Hepatocyte (in vitro differentiated cells): ENCODE results near the gene DNAAF8. TPM values are rescaled to one million over a fixed set of nuclear protein-coding genes. Genes with fewer than 3 reads are reported as not detected.

Experiments used
- DNase-seq: peaks from one replicate; pipeline ENCODE4 v3.0.0-alpha.2; 2016; ENCODE audit warnings: low spot score
- H2AFZ ChIP-seq: fragments of 200-600 bp; sonication (generic); 2 replicates; pipeline ENCODE4 v1.6.0; 2016; ENCODE audit warnings: antibody characterized with exemption, mild to moderate bottlenecking
- H3K27ac ChIP-seq: fragments of 200-600 bp; sonication (generic); 2 replicates; pipeline ENCODE4 v1.5.1; 2016; ENCODE audit warnings: mild to moderate bottlenecking
- H3K27me3 ChIP-seq: fragments of 200-600 bp; sonication (generic); 2 replicates; pipeline ENCODE4 v1.6.1; 2016
- H3K36me3 ChIP-seq: fragments of 200-600 bp; sonication (generic); replicated peaks from 2 replicates; pipeline ENCODE4 v1.5.1; 2016; ENCODE audit warnings: low read depth; ENCODE audit not compliant: insufficient read depth
- H3K4me1 ChIP-seq: fragments of 200-600 bp; sonication (generic); 2 replicates; pipeline ENCODE4 v1.5.1; 2016; ENCODE audit warnings: mild to moderate bottlenecking, moderate library complexity; ENCODE audit not compliant: insufficient read depth
- H3K4me2 ChIP-seq: fragments of 200-600 bp; sonication (generic); 2 replicates; pipeline ENCODE4 v1.6.0; 2016
- H3K4me3 ChIP-seq: fragments of 200-600 bp; sonication (generic); 2 replicates; pipeline ENCODE4 v1.5.1; 2016; ENCODE audit warnings: mild to moderate bottlenecking
- H3K79me2 ChIP-seq: fragments of 200-600 bp; sonication (generic); 2 replicates; pipeline ENCODE4 v1.6.0; 2017; ENCODE audit warnings: mild to moderate bottlenecking
- H3K9me2 ChIP-seq: fragments of 200-600 bp; sonication (generic); replicated peaks from 2 replicates; pipeline ENCODE4 v1.6.0; 2017; ENCODE audit warnings: mild to moderate bottlenecking; ENCODE audit not compliant: insufficient read depth
- H3K9me3 ChIP-seq: fragments of 200-600 bp; sonication (generic); 2 replicates; pipeline ENCODE4 v1.5.1; 2016; ENCODE audit warnings: low read depth, mild to moderate bottlenecking
- H4K20me1 ChIP-seq: fragments of 200-600 bp; sonication (generic); 2 replicates; pipeline ENCODE4 v1.6.0; 2016; ENCODE audit warnings: mild to moderate bottlenecking; ENCODE audit not compliant: insufficient read depth, poor library complexity, severe bottlenecking
- CTCF ChIP-seq: fragments of 200-600 bp; sonication (generic); IDR thresholded peaks from 2 replicates; pipeline ENCODE4 v1.5.1; 2016; ENCODE audit warnings: antibody characterized with exemption, mild to moderate bottlenecking; ENCODE audit not compliant: poor library complexity
- EZH2 ChIP-seq: fragments of 200-600 bp; sonication (generic); IDR thresholded peaks from 2 replicates; pipeline ENCODE4 v1.6.1; 2016; ENCODE audit warnings: antibody characterized with exemption, mild to moderate bottlenecking, borderline replicate concordance
- EZH2phosphoT487 ChIP-seq: fragments of 200-600 bp; sonication (generic); IDR thresholded peaks from one replicate; pipeline ENCODE4 v1.6.1; 2018; ENCODE audit warnings: antibody characterized with exemption, mild to moderate bottlenecking, low read depth, moderate library complexity; ENCODE audit not compliant: unreplicated experiment, severe bottlenecking
- WGBS: methylation state at CpG from one replicate; pipeline ENCODE4 v1.1.6; 2016; ENCODE audit warnings: low lambda C conversion rate; ENCODE audit errors: missing lambda C conversion rate; 5-methylcytosine and 5-hydroxymethylcytosine counted together
- polyA plus RNA-seq: library from polyadenylated mRNA; unstranded; fragments of >200 nt; fragmentation: Nextera tagmentation; extraction: Ambion mirVana; gene quantifications from 2 replicates; pipeline ENCODE4 v1.2.1, GENCODE V29; 2016
- total RNA-seq: library from RNA; depleted of rRNA; stranded (reverse); fragments of >200 nt; gene quantifications from 2 replicates; pipeline ENCODE4 v1.2.3, GENCODE V29; 2014

The DNAAF8 gene
- total and polyA plus RNA-seq, 2 experiments from 2014 or later = 0.23 to 1.6 TPM

- Histone ChIP-seq H3K4me2 (no peak overlapping the region), H3K9me3 (no peaks in the 10 kb centered on the region), H4K20me1 (no peaks in the 10 kb centered on the region), H3K9me2 (no peaks in the 10 kb centered on the region), H2AFZ (no peak overlapping the region), H3K27me3 (no peaks in the 10 kb centered on the region), H3K4me1 (no peaks in the 10 kb centered on the region), H3K36me3 (peaks cover 4% of the 10 kb centered on the region), H3K4me3 (no peak overlapping the region), H3K27ac (no peak overlapping the region), H3K79me2 (peaks cover 2% of the 10 kb centered on the region)
- WGBS = 96% methylated on average over 8 of the region's 8 CpGs
- no peak for DNase-seq
- no peak for TF ChIP-seq EZH2
These were observed 16.6 kb downstream of the DNAAF8 start for GRCh38 chr16:4750896-4751295.

- H3K27me3 ChIP-seq = no peaks in the 10 kb centered on the region
- DNase-seq = no peak
These were observed 18.2 kb downstream of the DNAAF8 start for GRCh38 chr16:4752351-4753100.

GRCh38 chr16:4753227-4753626 is 18.9 kb downstream of the DNAAF8 start:
- Histone ChIP-seq H3K9me2 (no peaks in the 10 kb centered on the region), H3K4me3 (no peak overlapping the region), H4K20me1 (no peaks in the 10 kb centered on the region), H3K27me3 (no peaks in the 10 kb centered on the region), H3K4me2 (no peak overlapping the region), H3K9me3 (no peaks in the 10 kb centered on the region), H3K27ac (no peak overlapping the region), H2AFZ (no peak overlapping the region), H3K4me1 (no peaks in the 10 kb centered on the region), H3K36me3 (peaks cover 4% of the 10 kb centered on the region), H3K79me2 (peaks cover 3% of the 10 kb centered on the region)
- WGBS = 94% methylated on average over 11 of the region's 11 CpGs
- TF ChIP-seq CTCF (no peak), EZH2phosphoT487 (no peak), EZH2 (no peak)
- DNase-seq = no peak

More at GRCh38 chr16:4752351-4753100, 18.2 kb downstream of the DNAAF8 start:
- Histone ChIP-seq H4K20me1 (no peaks in the 10 kb centered on the region), H3K4me3 (no peak overlapping the region), H3K4me1 (no peaks in the 10 kb centered on the region), H3K4me2 (no peak overlapping the region), H3K79me2 (peaks cover 3% of the 10 kb centered on the region), H2AFZ (no peak overlapping the region), H3K9me2 (no peaks in the 10 kb centered on the region), H3K36me3 (peaks cover 4% of the 10 kb centered on the region), H3K27ac (no peak overlapping the region), H3K9me3 (no peaks in the 10 kb centered on the region)
- TF ChIP-seq EZH2 (no peak), EZH2phosphoT487 (no peak), CTCF (no peak)
- 99% methylated on average over 44 of the region's 44 CpGs for WGBS

GRCh38 chr16:4754865-4755264 is 20.5 kb downstream of the DNAAF8 start:
- no peak for TF ChIP-seq CTCF
- TF ChIP-seq EZH2phosphoT487 = no peak
- TF ChIP-seq EZH2 = no peak
- no peaks in the 10 kb centered on the region for H3K9me3 ChIP-seq
- DNase-seq = no peak
- no peaks in the 10 kb centered on the region for H3K9me2 ChIP-seq
- no peaks in the 10 kb centered on the region for H3K4me1 ChIP-seq
- 98% methylated on average over 4 of the region's 4 CpGs for WGBS
- H2AFZ ChIP-seq = no peak overlapping the region
- no peak overlapping the region for H3K27ac ChIP-seq
- H3K4me2 ChIP-seq = no peak overlapping the region
- no peaks in the 10 kb centered on the region for H4K20me1 ChIP-seq
- no peaks in the 10 kb centered on the region for H3K27me3 ChIP-seq
- peaks cover 3% of the 10 kb centered on the region for H3K79me2 ChIP-seq
- H3K4me3 ChIP-seq = no peak overlapping the region
- H3K36me3 ChIP-seq = peaks cover 4% of the 10 kb centered on the region
